GM12865 (cell line): ENCODE results near the gene SNAPC3.

ENCODE experiments used
- DNase-seq: peaks from one replicate; pipeline ENCODE4 v3.0.0; 2010; ENCODE audit warnings: low read depth
- H3K4me3 ChIP-seq: 2 replicates; pipeline ENCODE4 v1.5.1; 2011; ENCODE audit warnings: mild to moderate bottlenecking, low read depth, low read length, control low read depth
- TF ChIP-seq, protein P1 (sequence below): IDR thresholded peaks from 2 replicates; pipeline ENCODE4 v1.5.1; 2011; ENCODE audit warnings: low read length, control low read depth, low read depth, inconsistent platforms; ENCODE audit not compliant: insufficient read depth; ENCODE audit errors: missing control alignments

Gene SNAPC3

DNA sequence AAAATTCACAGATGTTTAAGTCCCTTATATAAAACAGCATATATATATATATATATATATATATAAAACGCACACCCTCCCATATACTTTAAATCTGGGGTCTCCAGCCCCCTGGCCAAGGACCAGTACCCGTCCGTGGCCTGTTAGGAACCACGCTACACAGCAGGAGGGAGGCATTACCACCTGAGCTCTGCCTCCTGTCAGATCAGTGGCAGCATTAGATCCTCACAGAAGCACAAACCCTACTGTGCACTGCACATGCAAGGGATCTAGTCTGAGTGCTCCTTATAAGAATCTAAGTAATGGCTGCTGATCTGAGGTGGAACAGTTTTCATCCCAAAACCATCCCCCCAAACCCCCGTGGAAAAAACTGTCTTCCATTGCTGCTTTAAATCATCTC is 79.1 kb downstream of the SNAPC3 start:
- DNase-seq, result no peak
- TF ChIP-seq, protein P1, sequence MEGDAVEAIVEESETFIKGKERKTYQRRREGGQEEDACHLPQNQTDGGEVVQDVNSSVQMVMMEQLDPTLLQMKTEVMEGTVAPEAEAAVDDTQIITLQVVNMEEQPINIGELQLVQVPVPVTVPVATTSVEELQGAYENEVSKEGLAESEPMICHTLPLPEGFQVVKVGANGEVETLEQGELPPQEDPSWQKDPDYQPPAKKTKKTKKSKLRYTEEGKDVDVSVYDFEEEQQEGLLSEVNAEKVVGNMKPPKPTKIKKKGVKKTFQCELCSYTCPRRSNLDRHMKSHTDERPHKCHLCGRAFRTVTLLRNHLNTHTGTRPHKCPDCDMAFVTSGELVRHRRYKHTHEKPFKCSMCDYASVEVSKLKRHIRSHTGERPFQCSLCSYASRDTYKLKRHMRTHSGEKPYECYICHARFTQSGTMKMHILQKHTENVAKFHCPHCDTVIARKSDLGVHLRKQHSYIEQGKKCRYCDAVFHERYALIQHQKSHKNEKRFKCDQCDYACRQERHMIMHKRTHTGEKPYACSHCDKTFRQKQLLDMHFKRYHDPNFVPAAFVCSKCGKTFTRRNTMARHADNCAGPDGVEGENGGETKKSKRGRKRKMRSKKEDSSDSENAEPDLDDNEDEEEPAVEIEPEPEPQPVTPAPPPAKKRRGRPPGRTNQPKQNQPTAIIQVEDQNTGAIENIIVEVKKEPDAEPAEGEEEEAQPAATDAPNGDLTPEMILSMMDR, result no peak
- no peak overlapping the region for H3K4me3 ChIP-seq

DNA sequence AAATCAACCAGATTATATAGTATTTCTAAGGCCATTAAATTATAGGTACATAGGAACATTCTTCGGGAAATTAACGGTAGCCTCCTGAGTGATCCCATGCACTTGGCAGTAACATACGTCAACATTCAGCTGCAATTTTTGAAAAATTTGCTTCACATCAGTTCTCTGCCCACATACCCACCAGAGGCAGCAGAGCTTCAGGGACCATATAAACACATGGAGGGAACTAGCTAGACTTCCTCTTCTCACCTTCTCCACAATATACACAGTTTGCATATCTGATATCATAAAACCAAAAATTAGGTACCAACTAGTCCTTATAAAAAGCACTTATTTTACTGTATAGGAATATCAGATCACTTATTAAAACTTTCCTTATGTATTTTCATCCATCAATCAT is 83.2 kb downstream of the SNAPC3 start:
- TF ChIP-seq, protein P1, result peak; percentile 19
- no peak overlapping the region for H3K4me3 ChIP-seq
- DNase-seq, result no peak

DNA sequence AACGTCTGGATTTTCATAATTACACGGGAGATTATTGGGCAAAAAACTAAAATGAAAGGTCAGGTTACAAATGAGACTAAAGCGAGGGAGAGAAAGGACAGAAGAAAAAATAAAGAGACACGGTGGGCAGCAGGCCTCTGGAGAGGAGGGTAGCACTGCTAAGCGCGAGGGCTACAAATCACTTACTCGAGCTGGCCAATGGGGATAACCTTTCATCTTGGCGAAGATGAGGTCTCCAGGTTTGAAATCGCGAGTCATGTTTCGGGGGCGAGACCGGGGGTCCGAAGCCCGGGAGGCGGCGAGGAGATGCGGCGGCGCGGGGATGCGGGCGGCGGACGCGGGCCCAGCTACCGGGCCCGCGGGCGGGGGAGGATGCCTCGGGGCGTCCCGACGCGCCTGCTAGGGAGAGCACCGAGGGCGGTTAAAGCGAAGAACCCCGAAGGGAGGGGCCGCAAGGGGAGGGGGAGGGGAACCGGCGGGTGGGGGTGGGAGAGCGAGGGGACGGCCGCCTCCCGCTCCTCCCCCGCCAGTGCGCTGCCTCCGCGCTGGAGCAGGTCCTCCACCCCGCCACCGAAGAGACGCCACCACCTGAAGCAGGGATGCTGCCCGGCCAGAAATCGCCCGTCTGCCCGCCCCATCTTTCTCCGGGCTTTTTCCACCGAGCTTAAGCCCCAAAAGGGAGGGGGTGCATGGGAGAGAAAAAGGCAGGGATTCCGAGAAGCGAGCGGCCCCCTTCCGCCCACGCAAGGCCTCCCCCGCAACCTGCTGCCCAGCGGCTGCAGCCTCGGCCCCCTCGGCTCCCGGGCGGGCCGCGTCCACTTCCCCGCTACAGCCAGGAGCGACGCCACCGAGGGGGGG is 87.5 kb downstream of the SNAPC3 start:
- TF ChIP-seq, protein P1, result no peak
- peak overlapping the region; percentile 84 for H3K4me3 ChIP-seq
- peak; percentile 77 for DNase-seq

DNA sequence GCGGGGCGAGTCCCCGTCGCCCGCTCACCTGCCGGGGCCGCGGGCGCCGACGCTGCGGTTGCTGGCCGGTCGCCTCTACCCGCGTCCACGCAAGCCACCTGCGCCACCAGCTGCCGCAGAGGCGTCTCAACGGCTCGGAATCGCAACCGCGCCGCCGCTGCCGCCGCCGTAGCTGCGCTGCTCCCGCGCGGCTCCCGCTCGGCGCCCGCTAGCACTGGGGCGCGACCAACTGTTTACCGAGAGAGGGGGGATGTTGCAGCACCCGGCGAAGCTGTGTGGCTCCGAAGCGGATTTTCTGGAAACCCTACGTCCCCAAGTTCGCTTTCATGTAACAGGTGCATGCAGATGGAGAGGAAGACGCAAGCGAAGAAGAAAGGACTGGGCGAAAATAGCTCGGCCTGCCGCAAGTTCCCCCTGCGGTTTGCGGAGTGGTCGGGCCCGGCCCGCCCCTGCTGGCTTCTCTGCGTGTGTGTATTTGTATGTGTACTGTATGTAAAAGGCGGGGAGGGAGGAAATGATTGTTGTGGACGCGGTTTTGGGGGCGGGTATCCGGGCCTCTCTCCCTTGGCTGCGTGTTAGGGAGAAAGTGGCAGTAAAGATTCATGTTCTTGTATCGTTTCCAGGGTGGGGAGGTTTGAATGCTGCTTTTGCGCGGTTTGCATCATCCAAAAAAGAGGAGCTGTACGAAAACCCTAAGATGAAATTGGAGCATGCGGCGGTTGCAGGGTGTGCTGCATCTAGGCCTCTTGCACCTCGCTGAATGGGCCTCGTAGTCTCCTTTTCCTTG is 88.3 kb downstream of the SNAPC3 start, which contains the start of gene PSIP1:
Gene PSIP1, minus strand, starts transcription at position 182 of the 787 bp plus-strand sequence. CDS start 782 bp downstream, outside the sequence.
- peak; percentile 96 for DNase-seq
- TF ChIP-seq, protein P1, result no peak
- H3K4me3 ChIP-seq, result peak within 1 kb of the TSS; percentile 84
